ENCODE data around the gene PCDHA10. TPM values are rescaled to one million over a fixed set of nuclear protein-coding genes. Genes with fewer than 3 reads are reported as not detected.
"Not testable (repeated sequence)": the region's sequence is repeated elsewhere in the genome, so short reads cannot be mapped to it uniquely, and the experiment has no call there.

Gene PCDHA10, protein sequence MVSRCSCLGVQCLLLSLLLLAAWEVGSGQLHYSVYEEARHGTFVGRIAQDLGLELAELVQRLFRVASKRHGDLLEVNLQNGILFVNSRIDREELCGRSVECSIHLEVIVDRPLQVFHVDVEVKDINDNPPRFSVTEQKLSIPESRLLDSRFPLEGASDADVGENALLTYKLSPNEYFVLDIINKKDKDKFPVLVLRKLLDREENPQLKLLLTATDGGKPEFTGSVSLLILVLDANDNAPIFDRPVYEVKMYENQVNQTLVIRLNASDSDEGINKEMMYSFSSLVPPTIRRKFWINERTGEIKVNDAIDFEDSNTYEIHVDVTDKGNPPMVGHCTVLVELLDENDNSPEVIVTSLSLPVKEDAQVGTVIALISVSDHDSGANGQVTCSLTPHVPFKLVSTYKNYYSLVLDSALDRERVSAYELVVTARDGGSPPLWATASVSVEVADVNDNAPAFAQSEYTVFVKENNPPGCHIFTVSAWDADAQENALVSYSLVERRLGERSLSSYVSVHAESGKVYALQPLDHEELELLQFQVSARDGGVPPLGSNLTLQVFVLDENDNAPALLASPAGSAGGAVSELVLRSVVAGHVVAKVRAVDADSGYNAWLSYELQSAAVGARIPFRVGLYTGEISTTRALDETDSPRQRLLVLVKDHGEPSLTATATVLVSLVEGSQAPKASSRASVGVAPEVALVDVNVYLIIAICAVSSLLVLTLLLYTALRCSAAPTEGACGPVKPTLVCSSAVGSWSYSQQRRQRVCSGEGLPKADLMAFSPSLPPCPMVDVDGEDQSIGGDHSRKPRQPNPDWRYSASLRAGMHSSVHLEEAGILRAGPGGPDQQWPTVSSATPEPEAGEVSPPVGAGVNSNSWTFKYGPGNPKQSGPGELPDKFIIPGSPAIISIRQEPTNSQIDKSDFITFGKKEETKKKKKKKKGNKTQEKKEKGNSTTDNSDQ
- total RNA-seq (2021; fragmentation: NEBNext Ultra II Directional; extraction: Animal tissue kit (Norgen Biotek cat#: 25700)) = not detected
- long read RNA-seq = 0 reads

DNA sequence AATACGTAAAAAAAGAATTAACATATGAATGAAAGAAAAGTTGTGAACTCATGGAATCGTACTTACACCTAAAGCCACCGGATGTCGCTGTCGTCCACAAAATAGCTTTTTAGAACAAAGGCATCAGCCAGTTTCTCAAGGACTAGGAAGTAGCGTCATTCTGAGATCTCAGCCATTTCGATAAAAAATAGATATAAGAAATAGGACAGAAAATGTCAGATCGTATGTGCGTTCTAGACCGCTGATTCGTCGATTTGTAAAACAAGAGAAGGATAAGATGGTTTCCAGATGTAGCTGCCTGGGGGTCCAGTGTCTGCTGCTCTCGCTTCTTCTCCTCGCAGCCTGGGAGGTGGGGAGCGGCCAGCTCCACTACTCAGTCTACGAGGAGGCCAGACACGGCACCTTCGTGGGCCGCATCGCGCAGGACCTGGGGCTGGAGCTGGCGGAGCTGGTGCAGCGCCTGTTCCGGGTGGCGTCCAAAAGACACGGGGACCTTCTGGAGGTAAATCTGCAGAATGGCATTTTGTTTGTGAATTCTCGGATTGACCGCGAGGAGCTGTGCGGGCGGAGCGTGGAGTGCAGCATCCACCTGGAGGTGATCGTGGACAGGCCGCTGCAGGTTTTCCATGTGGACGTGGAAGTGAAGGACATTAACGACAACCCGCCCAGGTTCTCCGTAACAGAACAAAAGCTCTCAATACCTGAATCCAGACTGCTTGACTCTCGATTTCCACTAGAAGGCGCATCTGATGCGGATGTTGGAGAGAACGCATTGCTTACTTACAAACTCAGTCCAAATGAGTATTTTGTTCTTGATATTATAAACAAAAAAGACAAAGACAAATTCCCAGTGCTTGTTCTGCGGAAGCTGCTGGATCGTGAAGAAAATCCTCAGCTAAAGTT is at the start of gene PCDHA10:
Gene PCDHA10 (plus strand): TSS at position 126 of the 903 bp plus-strand sequence. CDS start 152 bp downstream, at position 278.
- Mint-ChIP-seq H3K9me3 (peaks cover 35% of the 10 kb centered on the region), H3K4me1 (ENCODE audit: low read depth) (no peaks in the 10 kb centered on the region), H3K27ac (no peak within 1 kb of the TSS), H3K4me3 (no peak within 1 kb of the TSS), H3K27me3 (ENCODE audit: insufficient read depth) (no peaks in the 10 kb centered on the region), H3K36me3 (ENCODE audit: low read depth) (peaks cover 7% of the 10 kb centered on the region; the same call in 1 of the 2 replicates)
- TF ChIP-seq, protein P1, sequence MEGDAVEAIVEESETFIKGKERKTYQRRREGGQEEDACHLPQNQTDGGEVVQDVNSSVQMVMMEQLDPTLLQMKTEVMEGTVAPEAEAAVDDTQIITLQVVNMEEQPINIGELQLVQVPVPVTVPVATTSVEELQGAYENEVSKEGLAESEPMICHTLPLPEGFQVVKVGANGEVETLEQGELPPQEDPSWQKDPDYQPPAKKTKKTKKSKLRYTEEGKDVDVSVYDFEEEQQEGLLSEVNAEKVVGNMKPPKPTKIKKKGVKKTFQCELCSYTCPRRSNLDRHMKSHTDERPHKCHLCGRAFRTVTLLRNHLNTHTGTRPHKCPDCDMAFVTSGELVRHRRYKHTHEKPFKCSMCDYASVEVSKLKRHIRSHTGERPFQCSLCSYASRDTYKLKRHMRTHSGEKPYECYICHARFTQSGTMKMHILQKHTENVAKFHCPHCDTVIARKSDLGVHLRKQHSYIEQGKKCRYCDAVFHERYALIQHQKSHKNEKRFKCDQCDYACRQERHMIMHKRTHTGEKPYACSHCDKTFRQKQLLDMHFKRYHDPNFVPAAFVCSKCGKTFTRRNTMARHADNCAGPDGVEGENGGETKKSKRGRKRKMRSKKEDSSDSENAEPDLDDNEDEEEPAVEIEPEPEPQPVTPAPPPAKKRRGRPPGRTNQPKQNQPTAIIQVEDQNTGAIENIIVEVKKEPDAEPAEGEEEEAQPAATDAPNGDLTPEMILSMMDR (IDR thresholded peaks at IDR 0.05) = 0 out of 2 replicates have a peak, but pooled peaks have one; percentile 20
- DNase-seq = no peak

DNA sequence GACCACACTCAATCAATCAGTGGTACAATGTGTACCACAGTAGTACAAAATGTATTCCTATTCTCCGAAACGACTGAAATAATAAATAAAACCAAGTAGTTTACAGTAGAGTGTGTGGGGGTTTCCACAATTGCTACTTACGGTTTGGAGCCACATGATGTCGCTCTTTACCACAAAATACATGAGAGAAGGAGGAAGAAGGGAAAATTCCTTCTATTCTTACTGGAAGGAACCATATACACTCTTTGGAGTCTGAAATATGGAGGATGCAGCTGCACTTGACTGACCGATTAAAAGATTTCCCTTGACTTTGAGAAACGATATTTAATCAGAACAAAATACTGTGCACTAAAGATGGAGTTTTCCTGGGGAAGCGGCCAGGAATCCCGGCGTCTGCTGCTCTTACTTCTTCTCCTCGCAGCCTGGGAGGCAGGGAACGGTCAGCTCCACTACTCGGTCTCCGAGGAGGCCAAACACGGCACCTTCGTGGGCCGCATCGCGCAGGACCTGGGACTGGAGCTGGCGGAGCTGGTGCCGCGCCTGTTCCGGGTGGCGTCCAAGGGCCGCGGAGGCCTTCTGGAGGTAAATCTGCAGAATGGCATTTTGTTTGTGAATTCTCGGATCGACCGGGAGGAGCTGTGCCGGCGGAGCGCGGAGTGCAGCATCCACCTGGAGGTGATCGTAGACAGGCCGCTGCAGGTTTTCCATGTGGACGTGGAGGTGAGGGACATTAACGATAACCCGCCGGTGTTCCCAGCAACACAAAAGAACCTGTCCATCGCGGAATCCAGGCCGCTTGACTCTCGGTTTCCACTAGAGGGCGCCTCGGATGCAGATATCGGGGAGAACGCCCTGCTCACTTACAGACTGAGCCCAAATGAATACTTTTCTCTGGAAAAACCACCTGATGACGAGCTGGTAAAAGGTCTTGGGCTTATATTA is 48.6 kb upstream of the PCDHA10 start, which contains the start of gene PCDHA4:
Gene PCDHA4 (plus strand): TSS at position 235 of the 942 bp plus-strand sequence.
- H3K36me3 Mint-ChIP-seq (ENCODE audit: low read depth) = 0 out of 2 replicates have a peak, but pooled peaks cover 1% of the 10 kb centered on the region
- no peaks in the 10 kb centered on the region for H3K4me1 Mint-ChIP-seq (ENCODE audit: low read depth)
- no peaks in the 10 kb centered on the region; the same call in 1 of the 2 replicates for H3K27me3 Mint-ChIP-seq (ENCODE audit: insufficient read depth)
- TF ChIP-seq, protein P1 (IDR thresholded peaks at IDR 0.05) = peak; percentile 45; the same call in 1 of the 2 replicates
- H3K4me3 Mint-ChIP-seq = no peak within 1 kb of the TSS
- H3K9me3 Mint-ChIP-seq = peaks cover 46% of the 10 kb centered on the region
- no peak for DNase-seq
- H3K27ac Mint-ChIP-seq = no peak within 1 kb of the TSS

DNA sequence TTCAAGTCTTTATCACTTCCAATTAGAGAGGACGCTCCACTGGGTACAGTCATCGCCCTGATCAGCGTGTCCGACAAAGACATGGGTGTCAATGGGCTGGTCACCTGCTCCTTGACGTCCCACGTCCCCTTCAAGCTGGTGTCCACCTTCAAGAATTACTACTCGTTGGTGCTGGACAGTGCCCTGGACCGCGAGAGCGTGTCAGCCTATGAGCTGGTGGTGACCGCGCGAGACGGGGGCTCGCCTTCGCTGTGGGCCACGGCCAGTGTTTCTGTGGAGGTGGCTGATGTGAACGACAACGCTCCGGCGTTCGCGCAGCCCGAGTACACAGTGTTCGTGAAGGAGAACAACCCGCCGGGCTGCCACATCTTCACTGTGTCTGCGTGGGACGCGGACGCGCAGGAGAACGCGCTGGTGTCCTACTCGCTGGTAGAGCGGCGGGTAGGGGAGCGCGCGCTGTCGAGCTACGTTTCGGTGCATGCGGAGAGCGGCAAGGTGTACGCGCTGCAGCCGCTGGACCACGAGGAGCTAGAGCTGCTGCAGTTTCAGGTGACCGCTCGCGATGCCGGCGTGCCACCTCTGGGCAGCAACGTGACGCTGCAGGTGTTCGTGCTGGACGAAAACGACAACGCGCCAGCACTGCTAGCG is 47.3 kb upstream of the PCDHA10 start:
- not testable (repeated sequence) for H3K4me3 Mint-ChIP-seq

DNA sequence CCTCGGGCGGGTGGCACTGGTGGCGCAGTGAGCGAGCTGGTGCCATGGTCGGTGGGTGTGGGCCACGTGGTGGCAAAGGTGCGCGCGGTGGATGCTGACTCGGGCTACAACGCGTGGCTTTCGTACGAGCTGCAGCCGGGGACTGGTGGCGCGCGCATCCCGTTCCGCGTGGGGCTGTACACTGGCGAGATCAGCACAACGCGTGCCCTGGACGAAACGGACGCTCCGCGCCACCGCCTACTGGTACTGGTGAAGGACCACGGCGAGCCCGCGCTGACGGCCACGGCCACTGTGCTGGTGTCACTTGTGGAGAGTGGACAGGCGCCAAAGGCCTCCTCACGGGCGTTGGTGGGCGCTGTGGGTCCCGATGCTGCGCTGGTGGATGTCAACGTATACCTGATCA is 46.8 kb upstream of the PCDHA10 start:
- Mint-ChIP-seq H3K27ac (no peak overlapping the region), H3K36me3 (ENCODE audit: low read depth) (no peaks in the 10 kb centered on the region), H3K27me3 (ENCODE audit: insufficient read depth) (no peaks in the 10 kb centered on the region; the same call in 1 of the 2 replicates), H3K9me3 (peaks cover 35% of the 10 kb centered on the region), H3K4me3 (no peak overlapping the region), H3K4me1 (ENCODE audit: low read depth) (no peaks in the 10 kb centered on the region)
- TF ChIP-seq, protein P1 (IDR thresholded peaks at IDR 0.05) = no peak
- DNase-seq = no peak

More for the DNA sequence above, 47.3 kb upstream of the PCDHA10 start:
- DNase-seq; H3K27ac Mint-ChIP-seq; H3K27me3 Mint-ChIP-seq (ENCODE audit: insufficient read depth); H3K36me3 Mint-ChIP-seq (ENCODE audit: low read depth); H3K4me1 Mint-ChIP-seq (ENCODE audit: low read depth): not testable (repeated sequence)
- H3K9me3 Mint-ChIP-seq = peaks cover 40% of the 10 kb centered on the region
